ENCODE results near the gene KDR.

Gene KDR

GRCh38 chr4:55162396-55162795 is 37.0 kb upstream of the KDR start:
- Mint-ChIP-seq H3K9me3 (peaks cover 31% of the 10 kb centered on the region), H3K4me3 (no peak overlapping the region), H3K36me3 (ENCODE audit: low read depth) (peaks cover 11% of the 10 kb centered on the region), H3K27me3 (ENCODE audit: low read depth, poor library complexity) (peaks cover 3% of the 10 kb centered on the region), H3K27ac (no peak overlapping the region), H3K4me1 (no peaks in the 10 kb centered on the region)
- TF ChIP-seq, protein P1, sequence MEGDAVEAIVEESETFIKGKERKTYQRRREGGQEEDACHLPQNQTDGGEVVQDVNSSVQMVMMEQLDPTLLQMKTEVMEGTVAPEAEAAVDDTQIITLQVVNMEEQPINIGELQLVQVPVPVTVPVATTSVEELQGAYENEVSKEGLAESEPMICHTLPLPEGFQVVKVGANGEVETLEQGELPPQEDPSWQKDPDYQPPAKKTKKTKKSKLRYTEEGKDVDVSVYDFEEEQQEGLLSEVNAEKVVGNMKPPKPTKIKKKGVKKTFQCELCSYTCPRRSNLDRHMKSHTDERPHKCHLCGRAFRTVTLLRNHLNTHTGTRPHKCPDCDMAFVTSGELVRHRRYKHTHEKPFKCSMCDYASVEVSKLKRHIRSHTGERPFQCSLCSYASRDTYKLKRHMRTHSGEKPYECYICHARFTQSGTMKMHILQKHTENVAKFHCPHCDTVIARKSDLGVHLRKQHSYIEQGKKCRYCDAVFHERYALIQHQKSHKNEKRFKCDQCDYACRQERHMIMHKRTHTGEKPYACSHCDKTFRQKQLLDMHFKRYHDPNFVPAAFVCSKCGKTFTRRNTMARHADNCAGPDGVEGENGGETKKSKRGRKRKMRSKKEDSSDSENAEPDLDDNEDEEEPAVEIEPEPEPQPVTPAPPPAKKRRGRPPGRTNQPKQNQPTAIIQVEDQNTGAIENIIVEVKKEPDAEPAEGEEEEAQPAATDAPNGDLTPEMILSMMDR (IDR thresholded peaks at IDR 0.05) = no peak
- DNase-seq = no peak

- peaks cover 25% of the 10 kb centered on the region for H3K9me3 Mint-ChIP-seq
- no peak overlapping the region for H3K27ac Mint-ChIP-seq
- TF ChIP-seq, protein P1 (IDR thresholded peaks at IDR 0.05) = no peak
- no peak overlapping the region for H3K4me3 Mint-ChIP-seq
- H3K4me1 Mint-ChIP-seq = no peaks in the 10 kb centered on the region
- peaks cover 11% of the 10 kb centered on the region for H3K36me3 Mint-ChIP-seq (ENCODE audit: low read depth)
- H3K27me3 Mint-ChIP-seq (ENCODE audit: low read depth, poor library complexity) = peaks cover 3% of the 10 kb centered on the region
- DNase-seq = no peak
These were observed 36.3 kb upstream of the KDR start for GRCh38 chr4:55161739-55162138.

DNA sequence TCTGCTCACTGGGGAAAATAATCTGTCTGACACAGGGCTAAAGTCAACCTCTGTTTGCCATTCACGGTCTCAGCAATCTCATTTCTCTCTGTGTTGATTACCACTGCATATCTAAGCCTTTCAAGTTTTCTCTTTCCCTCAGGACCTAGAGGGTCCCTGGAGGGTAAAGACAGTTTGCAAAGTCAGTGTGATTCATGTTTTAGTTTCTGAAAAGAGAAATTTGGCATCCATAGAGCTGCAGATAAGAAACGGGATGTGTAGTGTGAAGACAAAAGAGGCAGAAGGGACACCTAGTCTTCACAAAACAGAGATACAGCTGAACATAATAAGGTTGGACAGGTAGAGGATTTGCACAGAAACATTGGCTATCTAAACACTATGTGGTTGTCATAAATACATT is 34.5 kb upstream of the KDR start:
- no peaks in the 10 kb centered on the region for H3K27me3 Mint-ChIP-seq (ENCODE audit: low read depth, poor library complexity)
- no peaks in the 10 kb centered on the region for H3K36me3 Mint-ChIP-seq (ENCODE audit: low read depth)
- DNase-seq = no peak
- peaks cover 7% of the 10 kb centered on the region for H3K9me3 Mint-ChIP-seq
- H3K27ac Mint-ChIP-seq = no peak overlapping the region
- TF ChIP-seq, protein P1 (IDR thresholded peaks at IDR 0.05) = no peak
- no peaks in the 10 kb centered on the region for H3K4me1 Mint-ChIP-seq
- H3K4me3 Mint-ChIP-seq = no peak overlapping the region

- DNase-seq = no peak
- H3K9me3 Mint-ChIP-seq = peaks cover 7% of the 10 kb centered on the region
- no peaks in the 10 kb centered on the region for H3K4me1 Mint-ChIP-seq
- H3K27me3 Mint-ChIP-seq (ENCODE audit: low read depth, poor library complexity) = no peaks in the 10 kb centered on the region
- H3K27ac Mint-ChIP-seq = no peak overlapping the region
- TF ChIP-seq, protein P1 (IDR thresholded peaks at IDR 0.05) = no peak
- no peaks in the 10 kb centered on the region for H3K36me3 Mint-ChIP-seq (ENCODE audit: low read depth)
- H3K4me3 Mint-ChIP-seq = no peak overlapping the region
These were observed 33.6 kb upstream of the KDR start for GRCh38 chr4:55158957-55159356.

DNA sequence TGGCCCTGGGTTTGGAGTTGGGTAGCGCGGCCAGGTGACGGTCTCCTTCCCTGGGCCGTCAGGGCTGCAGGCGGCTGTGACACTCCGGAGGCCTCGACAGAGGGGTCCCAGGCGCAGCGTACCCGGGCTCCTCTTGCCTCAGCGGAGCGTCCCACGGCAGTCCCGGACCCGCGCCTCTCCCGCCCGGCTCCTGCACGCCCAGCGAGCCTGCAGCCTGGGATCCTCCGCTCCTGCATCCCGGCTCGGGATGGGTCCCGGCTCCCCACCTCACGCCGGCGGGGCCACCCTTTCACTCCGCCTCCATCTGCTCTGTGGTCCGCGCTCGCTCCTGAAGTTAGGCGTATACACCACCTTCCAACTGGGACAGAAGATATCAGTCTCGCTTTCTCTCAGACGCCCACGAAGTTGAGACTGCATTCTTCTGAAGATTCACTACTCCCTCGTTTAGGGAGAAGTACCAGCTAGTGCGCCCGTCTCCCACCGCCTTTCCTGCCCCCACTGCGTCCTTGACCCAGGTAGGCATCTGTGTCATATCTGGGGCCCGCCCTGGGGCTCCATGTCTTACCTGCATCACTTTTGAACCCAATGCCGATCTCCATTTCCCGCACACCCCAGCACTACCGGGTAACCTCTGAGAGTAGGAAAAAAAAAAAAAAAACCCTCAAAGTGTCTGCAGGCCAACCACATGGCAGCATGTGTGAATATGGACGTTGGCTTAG is 32.3 kb upstream of the KDR start:
- TF ChIP-seq, protein P1 (IDR thresholded peaks at IDR 0.05) = no peak
- H3K36me3 Mint-ChIP-seq (ENCODE audit: low read depth) = no peaks in the 10 kb centered on the region
- no peak for DNase-seq
- H3K27ac Mint-ChIP-seq = no peak overlapping the region
- no peak overlapping the region for H3K4me3 Mint-ChIP-seq
- no peaks in the 10 kb centered on the region for H3K4me1 Mint-ChIP-seq
- peaks cover 5% of the 10 kb centered on the region for H3K9me3 Mint-ChIP-seq
- H3K27me3 Mint-ChIP-seq (ENCODE audit: low read depth, poor library complexity) = no peaks in the 10 kb centered on the region

- Mint-ChIP-seq H3K27me3 (ENCODE audit: low read depth, poor library complexity) (peaks cover 3% of the 10 kb centered on the region), H3K4me1 (no peaks in the 10 kb centered on the region), H3K9me3 (peaks cover 11% of the 10 kb centered on the region), H3K27ac (no peak overlapping the region), H3K4me3 (no peak overlapping the region), H3K36me3 (ENCODE audit: low read depth) (no peaks in the 10 kb centered on the region)
- TF ChIP-seq, protein P1 (IDR thresholded peaks at IDR 0.05) = no peak
- no peak for DNase-seq
These were observed 29.5 kb upstream of the KDR start for GRCh38 chr4:55154933-55155332.
